NT2/D1 (cell line): ENCODE measurements around the gene MRPL22.

Experiments used
- YY1 ChIP-seq: IDR thresholded peaks from 2 replicates; pipeline ENCODE4 v1.6.1; 2011; ENCODE audit not compliant: insufficient read length, insufficient read depth
- ZNF274 ChIP-seq: IDR thresholded peaks from 2 replicates; pipeline ENCODE4 v1.6.1; 2011; ENCODE audit warnings: mild to moderate bottlenecking, low read depth, low read length

DNA sequence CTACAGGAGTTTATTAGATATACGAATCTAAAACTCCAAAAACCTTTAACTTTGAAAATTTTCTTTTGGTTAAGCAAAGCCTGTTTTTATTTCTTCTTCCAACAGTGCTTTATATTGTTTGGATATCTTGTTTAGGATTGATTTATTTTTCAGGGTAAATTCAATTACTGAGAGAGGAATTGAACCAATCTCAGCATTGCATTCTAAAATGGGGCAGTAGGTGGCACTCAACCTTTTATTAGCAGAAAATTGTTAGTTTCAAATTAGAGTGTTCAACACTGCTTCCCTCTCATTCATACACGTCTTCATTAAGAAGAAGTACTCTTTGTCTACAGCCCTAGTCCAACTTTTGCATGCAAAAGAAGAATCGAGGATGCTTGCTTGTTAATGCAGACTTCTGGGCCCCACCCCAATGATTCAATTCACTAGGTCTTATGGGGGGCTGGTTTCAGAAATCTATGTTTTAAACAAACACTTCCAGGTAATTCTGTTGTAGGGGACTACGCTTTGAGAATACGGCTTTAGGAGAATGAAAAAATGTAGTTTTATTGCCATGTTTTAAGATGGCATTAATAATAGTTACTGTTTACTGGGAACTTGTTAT lies 26.6 kb downstream of the MRPL22 start:
- TF ChIP-seq ZNF274: no peak
- no peak for TF ChIP-seq YY1
